SK-N-SH treated with all-trans-retinoic acid at 6 μM for 48 hours (cell line): ENCODE measurements around the gene PCIF1.

Source experiments
- CREB5 ChIP-seq: fragments of 250-450 bp; sonication (Bioruptor Pico); IDR thresholded peaks from 2 replicates; pipeline ENCODE4 v1.5.1; 2020; ENCODE audit warnings: low read depth, mild to moderate bottlenecking, moderate library complexity
- ZFP3 ChIP-seq: fragments of 250-450 bp; sonication (Bioruptor Pico); IDR thresholded peaks from 2 replicates; pipeline ENCODE4 v1.5.0; 2020; ENCODE audit warnings: mild to moderate bottlenecking, moderate library complexity

- TF ChIP-seq ZFP3 (CRISPR knock-in tag) (no peak), CREB5 (CRISPR knock-in tag) (no peak)
Measured at GRCh38 chr20:45959956-45960630, 25.6 kb downstream of the PCIF1 start.
